Metanephros (tissue), 1 donor: ENCODE data around the gene LRP8. TPM values are rescaled to one million over a fixed set of nuclear protein-coding genes. Genes with fewer than 3 reads are reported as not detected.

Experiments
- total RNA-seq: library from RNA; depleted of rRNA; stranded (reverse); fragments of >200 nt; gene quantifications from one replicate; pipeline ENCODE4 v1.2.3, GENCODE V29; 2014

Gene LRP8
- total RNA-seq: 5.4 TPM

DNA sequence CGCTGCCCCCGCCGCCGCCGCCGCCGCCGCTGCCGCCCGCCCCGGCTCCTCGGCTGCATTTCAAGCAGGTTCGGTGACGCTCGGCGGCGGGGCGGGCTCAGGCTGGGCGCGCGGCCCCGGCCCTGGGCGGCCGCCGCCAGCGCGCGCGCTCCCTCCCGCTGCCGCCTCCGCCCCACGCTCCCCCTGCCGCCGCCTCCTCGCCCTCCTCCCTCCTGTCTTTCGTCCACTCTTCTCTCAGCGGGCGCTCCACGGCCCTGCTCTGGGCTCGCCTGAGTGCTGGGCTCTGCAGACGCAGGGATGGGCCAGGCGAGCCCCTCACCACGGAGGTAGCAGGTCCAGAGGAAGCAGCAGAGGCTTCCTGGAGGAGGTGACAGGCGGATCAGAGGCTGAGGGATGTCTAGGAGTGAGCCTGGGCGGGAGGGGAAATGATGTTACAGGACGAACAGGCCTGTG, at the start of gene LRP8:
LRP8 (minus strand) TSS at position 62 of the 453 bp plus-strand sequence. CDS start 158 bp downstream, outside the sequence.

DNA sequence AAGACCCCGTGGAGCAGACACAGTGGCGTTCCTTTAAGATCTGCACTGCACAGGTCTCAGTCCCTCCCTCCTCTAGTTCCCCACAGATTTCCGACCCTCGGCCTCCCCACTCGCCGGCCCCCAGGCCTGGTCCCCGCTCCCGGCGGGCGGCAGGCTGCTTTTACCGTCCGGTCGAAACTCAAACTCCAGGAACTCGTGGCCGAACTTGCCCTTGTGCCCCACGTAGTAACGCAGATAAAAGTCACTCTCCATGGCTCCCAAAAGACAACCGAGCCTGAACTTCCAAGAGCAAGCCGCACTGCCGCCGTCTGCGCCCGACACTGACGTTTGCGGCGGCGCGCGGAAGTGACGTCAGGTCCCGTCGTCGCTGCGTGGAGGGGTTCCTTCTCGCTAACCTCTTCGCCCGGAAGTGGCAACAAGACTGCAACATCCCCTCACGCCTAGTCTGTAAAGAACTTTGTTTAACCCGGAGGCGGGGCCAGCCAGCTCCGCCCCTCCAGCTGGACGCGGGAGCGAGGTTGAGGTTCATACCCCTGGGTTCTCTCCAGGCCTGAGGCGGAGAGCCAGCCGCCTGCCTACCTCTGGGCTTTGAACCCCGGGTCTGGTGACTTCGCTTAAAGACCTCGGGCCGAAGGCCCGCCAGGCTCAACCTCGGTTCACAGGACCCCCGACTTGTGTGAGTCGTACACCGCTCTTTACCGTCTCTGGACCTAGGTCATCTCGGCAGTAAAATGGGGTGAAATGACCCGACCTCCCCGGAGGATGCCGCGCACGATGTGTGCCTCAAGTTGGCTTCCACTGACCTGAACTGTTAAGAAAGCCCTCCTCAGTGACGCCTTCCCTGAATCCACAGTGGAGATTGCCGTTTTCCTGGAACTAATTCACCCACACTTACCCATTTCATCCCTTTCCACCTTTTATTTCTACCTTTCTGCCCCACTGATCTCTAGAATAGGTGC, 89.4 kb downstream of the LRP8 start, which contains the start of gene MAGOH:
MAGOH (minus strand) TSS at position 322 of the 959 bp plus-strand sequence; CDS start at position 252, 70 bp downstream.

GRCh38 chr1:53220171-53220961, 107.5 kb downstream of the LRP8 start, which contains the start of gene CZIB:
CZIB (minus strand) TSS chr1:53220634; CDS start chr1:53220575, 59 bp downstream.

DNA sequence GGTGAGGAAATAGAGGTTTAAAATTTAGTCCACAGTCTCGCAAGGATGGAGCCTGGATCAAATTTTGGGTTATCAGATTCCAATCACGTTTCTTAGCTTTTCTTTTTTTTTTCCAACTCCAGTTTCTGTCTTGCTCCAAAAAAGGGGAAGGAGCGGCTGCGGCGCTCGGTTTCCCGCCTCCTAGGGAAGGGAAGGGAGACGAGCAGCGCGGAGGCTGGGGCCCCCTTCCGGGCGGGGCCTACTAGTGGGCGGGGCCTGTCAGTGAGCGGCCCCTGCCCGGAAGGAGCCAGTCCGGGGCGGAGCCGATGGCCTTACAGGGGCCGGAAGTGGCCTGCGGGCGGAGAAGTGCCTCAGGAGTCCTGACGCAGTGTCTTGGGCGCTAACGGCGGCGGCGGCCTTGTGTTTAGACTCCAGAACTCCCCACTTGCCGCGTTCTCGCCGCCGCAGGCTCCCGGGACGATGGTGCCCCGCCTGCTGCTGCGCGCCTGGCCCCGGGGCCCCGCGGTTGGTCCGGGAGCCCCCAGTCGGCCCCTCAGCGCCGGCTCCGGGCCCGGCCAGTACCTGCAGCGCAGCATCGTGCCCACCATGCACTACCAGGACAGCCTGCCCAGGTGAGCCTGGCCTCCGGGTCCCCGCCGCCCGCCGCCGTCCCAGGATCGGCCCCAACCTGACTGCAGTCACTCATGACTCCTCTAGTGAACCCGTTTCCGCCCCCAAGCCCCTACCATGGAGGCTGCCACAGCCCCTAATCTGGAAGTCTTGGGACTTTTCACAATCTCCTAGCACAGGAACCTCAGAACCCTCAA, 131.2 kb downstream of the LRP8 start, which contains the start of gene CPT2:
CPT2 (plus strand) TSS at position 340 of the 806 bp plus-strand sequence; CDS start at position 460, 120 bp downstream.

Other genes with a start within 250 kb of the LRP8 start
- 0.23 TPM for gene SLC1A7, start 185.4 kb downstream of the LRP8 start, total RNA-seq
- gene CPT2, start 131.2 kb downstream of the LRP8 start, total RNA-seq: 27.5 TPM
- gene CZIB, start 107.4 kb downstream of the LRP8 start, total RNA-seq: 38.0 TPM
- gene MAGOH, start 89.6 kb downstream of the LRP8 start, total RNA-seq: 56.9 TPM
- gene DMRTB1, start 131.3 kb upstream of the LRP8 start, total RNA-seq: not detected